Esophagus squamous epithelium (tissue), 5 donors: ENCODE results near the gene PTPRT. TPM values are rescaled to one million over a fixed set of nuclear protein-coding genes. Genes with fewer than 3 reads are reported as not detected.

Source experiments
- DNase-seq: peaks from one replicate; lab custom pipeline; 2025; lab: John Stamatoyannopoulos, UW
- H3K27ac ChIP-seq, 4 donors: fragments of 200-600 bp; sonication (generic); one replicate each; pipeline ENCODE4 v1.5.1; 2016 to 2019; ENCODE audit warnings: mild to moderate bottlenecking in 1 of 4
- H3K27me3 ChIP-seq, 4 donors: fragments of 200-600 bp; sonication (generic); 1 replicate in 3 of 4; 2 replicates in 1 of 4; pipeline versions ENCODE4 v1.5.1 to v1.6.0; 2017 to 2021; ENCODE audit warnings: antibody characterized with exemption in 1 of 4
- H3K36me3 ChIP-seq, 3 donors: fragments of 200-600 bp; sonication (generic); one replicate each; pipeline ENCODE4 v1.5.1; 2016 to 2019
- H3K4me1 ChIP-seq, 3 donors: fragments of 200-600 bp; sonication (generic); one replicate each; pipeline ENCODE4 v1.5.1; 2017 to 2019
- H3K4me3 ChIP-seq, 4 donors: fragments of 200-600 bp; sonication (generic); 1 replicate in 3 of 4; 2 replicates in 1 of 4; pipeline ENCODE4 v1.5.1; 2016 to 2019; ENCODE audit warnings: mild to moderate bottlenecking in 2 of 4, moderate library complexity in 1 of 4
- H3K9me3 ChIP-seq, 3 donors: fragments of 200-600 bp; sonication (generic); one replicate each; pipeline ENCODE4 v1.5.1; 2016 to 2019
- POLR2A ChIP-seq, 4 donors: fragments of 450-650 bp; IDR thresholded peaks; one replicate each; pipeline ENCODE4 v1.6.1; 2017; ENCODE audit warnings: antibody characterized with exemption in 4 of 4, mild to moderate bottlenecking in 4 of 4, moderate library complexity in 3 of 4
- WGBS, 2 donors: methylation state at CpG; one replicate each; pipeline ENCODE4 v1.1.5; 2018; 5-methylcytosine and 5-hydroxymethylcytosine counted together
- intact Hi-C: fragments of 100-400 bp; cut with DNase I; formaldehyde crosslinking; loops from one replicate; pipeline ENCODE4 v1.15.0; 2022
- total RNA-seq, 4 donors: library from RNA; depleted of rRNA; stranded (reverse); fragments of >200 nt; gene quantifications; one replicate each; pipeline ENCODE4 v1.1.0, GENCODE V29; 2016
- TF ChIP-seq, protein P1 (sequence below), 6 experiments: fragments of 450-650 bp in 4 of 6; fragments of 200-600 bp in 2 of 6; sonication (generic) in 2 of 6; IDR thresholded peaks; one replicate each; pipeline ENCODE4 v1.5.1; 2016 to 2019; ENCODE audit warnings: antibody characterized with exemption in 6 of 6, mild to moderate bottlenecking in 4 of 6, moderate library complexity in 4 of 6
- donor health status: DM: yes; HTN: yes; CAD: no.

Gene PTPRT
- total RNA-seq, 4 donors from 2014 or later = under 0.01 to 0.06 TPM; not detected in 2

DNA sequence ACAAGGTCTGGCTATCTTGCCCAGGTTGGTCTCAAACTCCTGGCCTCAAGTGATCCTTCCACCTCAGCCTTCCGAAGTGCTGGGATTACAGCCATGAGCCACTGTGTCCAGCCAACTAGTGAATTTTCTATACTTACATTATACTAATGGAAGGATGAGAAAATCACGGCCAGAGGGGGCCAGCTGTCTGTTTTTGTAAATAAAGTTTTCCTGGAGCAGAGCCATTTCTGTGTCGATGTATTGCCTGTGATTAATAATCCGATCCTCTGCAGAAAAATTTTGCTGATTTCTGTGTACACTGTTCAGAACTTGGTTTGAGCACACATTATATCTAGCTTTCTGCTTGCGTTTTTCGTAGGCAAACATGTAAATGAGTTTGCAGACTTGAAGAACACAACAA is 28.8 kb downstream of the PTPRT start:
- DNase-seq = no peak
- 41 to 51% methylated on average over 6 of the region's 6 CpGs for WGBS, 2 donors
- intact Hi-C loops = no loop called here
- Histone ChIP-seq H3K27me3 (peaks cover 0 to 3% (median 0%) of the 10 kb centered on the region in 4 donors), H3K36me3 (no peaks in the 10 kb centered on the region), H3K4me1 (no peaks in the 10 kb centered on the region), H3K4me3 (no peak overlapping the region), H3K27ac (no peak overlapping the region), H3K9me3 (no peaks in the 10 kb centered on the region)
- TF ChIP-seq POLR2A (IDR thresholded peaks at IDR 0.05) = no peak
- TF ChIP-seq, protein P1, sequence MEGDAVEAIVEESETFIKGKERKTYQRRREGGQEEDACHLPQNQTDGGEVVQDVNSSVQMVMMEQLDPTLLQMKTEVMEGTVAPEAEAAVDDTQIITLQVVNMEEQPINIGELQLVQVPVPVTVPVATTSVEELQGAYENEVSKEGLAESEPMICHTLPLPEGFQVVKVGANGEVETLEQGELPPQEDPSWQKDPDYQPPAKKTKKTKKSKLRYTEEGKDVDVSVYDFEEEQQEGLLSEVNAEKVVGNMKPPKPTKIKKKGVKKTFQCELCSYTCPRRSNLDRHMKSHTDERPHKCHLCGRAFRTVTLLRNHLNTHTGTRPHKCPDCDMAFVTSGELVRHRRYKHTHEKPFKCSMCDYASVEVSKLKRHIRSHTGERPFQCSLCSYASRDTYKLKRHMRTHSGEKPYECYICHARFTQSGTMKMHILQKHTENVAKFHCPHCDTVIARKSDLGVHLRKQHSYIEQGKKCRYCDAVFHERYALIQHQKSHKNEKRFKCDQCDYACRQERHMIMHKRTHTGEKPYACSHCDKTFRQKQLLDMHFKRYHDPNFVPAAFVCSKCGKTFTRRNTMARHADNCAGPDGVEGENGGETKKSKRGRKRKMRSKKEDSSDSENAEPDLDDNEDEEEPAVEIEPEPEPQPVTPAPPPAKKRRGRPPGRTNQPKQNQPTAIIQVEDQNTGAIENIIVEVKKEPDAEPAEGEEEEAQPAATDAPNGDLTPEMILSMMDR (IDR thresholded peaks at IDR 0.05) = no peak

DNA sequence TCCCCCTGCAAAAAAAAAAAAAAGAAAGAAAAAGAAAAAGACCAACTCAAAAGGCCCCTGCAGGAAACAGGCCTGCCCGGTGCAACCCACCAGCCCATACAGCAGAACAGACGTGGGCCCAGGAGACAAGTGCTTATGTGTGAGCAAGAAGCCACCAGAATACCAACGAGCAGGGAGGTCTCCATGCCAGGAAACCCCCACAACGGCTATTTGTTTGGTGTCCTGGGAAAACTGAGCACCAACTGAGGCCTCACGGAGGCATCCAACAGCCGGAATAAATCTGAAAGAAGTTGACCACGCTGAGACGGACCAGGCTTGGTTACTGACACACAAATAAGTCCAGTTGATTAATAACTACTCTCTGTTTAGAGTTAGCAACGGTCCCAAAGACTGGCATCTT is 29.7 kb downstream of the PTPRT start:
- no peak for DNase-seq
- H3K9me3 ChIP-seq = no peaks in the 10 kb centered on the region
- 53 to 59% methylated on average over 9 of the region's 9 CpGs for WGBS, 2 donors
- H3K4me3 ChIP-seq = no peak overlapping the region
- H3K4me1 ChIP-seq = no peaks in the 10 kb centered on the region
- no peaks in the 10 kb centered on the region for H3K36me3 ChIP-seq
- TF ChIP-seq POLR2A (IDR thresholded peaks at IDR 0.05) = no peak
- TF ChIP-seq, protein P1 (IDR thresholded peaks at IDR 0.05) = no peak
- no peak overlapping the region for H3K27ac ChIP-seq
- intact Hi-C loops = no loop called here
- peaks cover 0 to 3% (median 0%) of the 10 kb centered on the region in 4 donors for H3K27me3 ChIP-seq

DNA sequence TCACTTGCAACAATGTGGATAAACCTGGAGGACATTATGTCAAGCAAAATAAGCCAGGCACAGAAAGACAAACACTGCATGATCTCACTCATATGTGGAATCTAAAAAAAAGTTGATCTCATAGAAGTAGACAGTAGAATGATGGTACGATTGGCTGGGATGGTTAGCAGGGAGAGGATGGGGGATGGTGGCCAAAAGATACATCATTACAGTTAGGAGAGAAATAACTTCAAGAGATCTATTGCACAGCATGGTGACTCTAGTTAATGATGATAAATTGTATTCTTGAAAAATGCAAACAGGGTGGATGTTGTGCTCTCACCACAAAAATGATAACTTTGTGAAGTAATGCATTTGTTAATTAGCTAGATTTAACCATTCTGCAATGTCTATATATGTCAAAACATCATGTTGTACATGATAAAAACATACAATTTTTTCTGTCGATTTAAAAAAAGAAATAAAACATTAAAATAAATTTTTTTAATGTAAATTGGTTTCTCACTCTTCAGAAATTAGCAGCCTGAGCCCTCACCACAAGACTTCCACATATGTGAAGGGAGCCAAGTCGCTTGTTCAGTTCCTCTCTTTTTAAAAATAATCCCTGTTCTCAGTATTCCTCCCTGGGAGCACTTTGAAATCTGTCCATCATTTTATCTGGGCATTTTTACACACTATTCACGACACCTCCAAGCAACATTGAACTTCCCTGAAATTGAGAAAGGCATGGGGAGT is 34.2 kb downstream of the PTPRT start:
- no peak overlapping the region for H3K27ac ChIP-seq
- TF ChIP-seq POLR2A (IDR thresholded peaks at IDR 0.05) = no peak
- TF ChIP-seq, protein P1 (IDR thresholded peaks at IDR 0.05) = no peak
- no peaks in the 10 kb centered on the region for H3K9me3 ChIP-seq
- H3K27me3 ChIP-seq = peaks cover 0 to 6% (median 0%) of the 10 kb centered on the region in 4 donors
- no peak overlapping the region for H3K4me3 ChIP-seq
- DNase-seq = no peak
- whole genome bisulfite sequencing, 2 donors = 41 to 49% methylated on average over 4 of the region's 4 CpGs
- intact Hi-C loops = no loop called here
- no peaks in the 10 kb centered on the region for H3K4me1 ChIP-seq
- H3K36me3 ChIP-seq = no peaks in the 10 kb centered on the region

GRCh38 chr20:43151901-43152300 is 37.8 kb downstream of the PTPRT start:
- intact Hi-C loops = no loop called here
- no peak for DNase-seq

DNA sequence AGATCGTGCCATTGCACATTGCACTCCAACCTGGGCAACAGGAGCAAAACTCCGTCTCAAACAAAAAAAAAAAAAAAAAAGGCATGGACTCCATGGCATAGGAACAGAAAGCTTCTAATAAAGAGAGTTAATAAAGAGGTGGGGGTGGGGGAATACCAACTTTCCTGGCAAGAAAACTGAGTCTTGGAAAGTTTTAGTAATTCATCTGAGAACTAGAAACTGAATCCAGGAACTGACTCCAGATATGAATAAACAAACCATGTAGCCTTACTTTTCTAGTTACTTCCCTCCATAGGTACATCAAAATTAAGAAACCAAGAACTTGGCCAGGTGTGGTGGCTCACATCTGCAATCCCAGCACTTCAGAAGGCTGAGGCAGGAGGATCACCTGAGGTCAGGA is 38.5 kb downstream of the PTPRT start:
- DNase-seq = no peak
- WGBS, 2 donors = 47 to 74% methylated on average over 2 of the region's 2 CpGs
- H3K36me3 ChIP-seq = no peaks in the 10 kb centered on the region
- H3K27ac ChIP-seq = no peak overlapping the region
- TF ChIP-seq, protein P1 (IDR thresholded peaks at IDR 0.05) = no peak
- no peak for TF ChIP-seq POLR2A (IDR thresholded peaks at IDR 0.05)
- no peaks in the 10 kb centered on the region for H3K9me3 ChIP-seq
- H3K4me3 ChIP-seq = no peak overlapping the region
- H3K27me3 ChIP-seq = peaks cover 0 to 13% (median 0%) of the 10 kb centered on the region in 4 donors
- intact Hi-C loops = no loop called here
- H3K4me1 ChIP-seq = no peaks in the 10 kb centered on the region

More at GRCh38 chr20:43151901-43152300, 37.8 kb downstream of the PTPRT start:
- Histone ChIP-seq H3K4me3 (no peak overlapping the region), H3K9me3 (no peaks in the 10 kb centered on the region), H3K4me1 (no peaks in the 10 kb centered on the region), H3K27me3 (peaks cover 0 to 9% (median 0%) of the 10 kb centered on the region in 4 donors), H3K27ac (no peak overlapping the region), H3K36me3 (no peaks in the 10 kb centered on the region)
- TF ChIP-seq, protein P1 (IDR thresholded peaks at IDR 0.05) = no peak
- TF ChIP-seq POLR2A (IDR thresholded peaks at IDR 0.05) = no peak
- 21 to 42% methylated on average over 2 of the region's 2 CpGs for WGBS, 2 donors
